Measurements from ENCODE around the gene COL4A3.
"Not testable (repeated sequence)": the region's sequence is repeated elsewhere in the genome, so short reads cannot be mapped to it uniquely, and the experiment has no call there.

Gene COL4A3

GRCh38 chr2:227219312-227220105 lies 55.1 kb downstream of the COL4A3 start:
- DNase-seq = no peak

- DNase-seq = no peak
Measured at GRCh38 chr2:227221120-227221519, 56.7 kb downstream of the COL4A3 start.

- DNase-seq = no peak
Measured at GRCh38 chr2:227222292-227222691, 57.9 kb downstream of the COL4A3 start.

DNA sequence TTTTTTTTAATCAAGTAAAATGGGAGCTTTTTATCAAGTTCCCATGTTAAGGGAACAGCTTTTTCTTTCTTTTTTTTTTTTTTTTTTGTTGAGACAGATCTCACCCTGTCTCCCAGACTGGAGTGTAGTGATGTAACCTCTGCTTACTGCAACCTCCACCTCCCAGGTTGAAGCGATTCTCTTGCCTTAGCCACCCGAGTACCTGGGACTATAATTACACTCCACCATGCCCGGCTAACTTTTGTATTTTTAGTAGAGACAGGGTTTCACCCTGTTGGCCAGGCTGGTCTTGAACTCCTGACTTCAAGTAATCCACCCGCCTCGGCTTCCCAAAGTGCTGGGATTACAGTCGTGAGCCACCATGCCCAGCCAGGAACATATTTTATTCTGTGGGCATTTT lies 61.2 kb downstream of the COL4A3 start:
- not testable (repeated sequence) for DNase-seq

- DNase-seq = no peak
Measured at GRCh38 chr2:227228061-227228667, 63.7 kb downstream of the COL4A3 start.

DNA sequence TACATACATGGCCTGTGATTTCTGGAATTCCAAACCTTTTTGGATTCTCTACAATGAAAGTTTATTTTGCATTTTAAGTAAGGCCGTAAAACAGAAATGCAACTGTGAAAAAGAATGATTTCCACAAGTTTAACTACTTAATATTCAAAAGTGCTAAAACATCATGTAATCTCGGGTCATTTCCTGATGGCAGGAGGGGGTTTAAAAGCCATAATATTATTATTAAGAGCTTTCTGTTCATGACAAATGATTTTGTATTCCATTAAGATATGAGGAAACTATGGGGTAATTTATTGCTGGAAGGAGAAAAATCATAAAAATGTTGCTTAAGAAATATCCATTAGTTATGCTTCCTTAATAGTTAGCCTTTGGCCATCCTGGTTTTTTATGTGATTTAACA lies 65.7 kb downstream of the COL4A3 start:
- no peak for DNase-seq

DNA sequence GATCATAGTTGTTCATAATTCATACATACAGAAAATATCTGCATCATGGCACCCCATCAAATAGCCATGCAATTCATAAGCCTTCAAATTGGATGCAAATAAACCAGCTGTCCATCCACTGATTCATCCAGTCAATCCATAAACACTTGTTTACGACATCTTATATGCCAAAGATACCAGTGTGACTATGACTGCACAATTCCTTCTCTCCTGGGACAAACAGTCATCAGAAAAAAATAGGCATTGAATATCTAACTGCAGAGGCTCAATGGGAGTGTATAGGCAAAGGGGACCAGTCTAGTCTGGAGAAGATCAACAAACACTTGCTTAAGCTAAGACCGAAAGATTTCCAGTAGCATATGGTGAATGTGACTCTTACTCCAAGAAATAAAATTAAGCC lies 70.0 kb downstream of the COL4A3 start:
- no peak for DNase-seq

GRCh38 chr2:227237786-227238185 lies 73.4 kb downstream of the COL4A3 start:
- no peak for DNase-seq

GRCh38 chr2:227238238-227239237 lies 74.1 kb downstream of the COL4A3 start:
- peak; percentile 23 for DNase-seq

- DNase-seq = no peak
Measured at GRCh38 chr2:227241005-227241404, 76.6 kb downstream of the COL4A3 start.

- DNase-seq = peak; percentile 45
Measured at GRCh38 chr2:227248876-227249275, 84.5 kb downstream of the COL4A3 start.

DNA sequence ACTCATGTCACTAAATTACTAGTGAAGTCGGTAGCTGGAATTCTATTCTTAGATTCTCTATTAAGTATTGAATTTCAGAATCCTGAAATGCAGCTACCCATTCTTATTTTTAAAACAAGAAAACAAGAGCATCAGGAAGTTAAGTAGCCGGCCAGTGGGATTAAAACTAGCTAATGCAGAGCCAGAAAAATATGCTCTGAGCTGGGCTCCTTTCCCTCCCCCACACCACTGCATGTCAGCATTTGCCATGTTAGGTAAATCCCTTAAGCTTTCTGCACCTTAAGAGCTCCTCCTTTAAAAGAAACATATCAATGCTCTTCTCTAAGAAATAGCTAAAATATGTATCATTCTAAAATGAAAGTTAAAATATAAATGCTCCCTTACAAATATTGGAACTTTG lies 88.4 kb downstream of the COL4A3 start:
- DNase-seq = no peak

DNA sequence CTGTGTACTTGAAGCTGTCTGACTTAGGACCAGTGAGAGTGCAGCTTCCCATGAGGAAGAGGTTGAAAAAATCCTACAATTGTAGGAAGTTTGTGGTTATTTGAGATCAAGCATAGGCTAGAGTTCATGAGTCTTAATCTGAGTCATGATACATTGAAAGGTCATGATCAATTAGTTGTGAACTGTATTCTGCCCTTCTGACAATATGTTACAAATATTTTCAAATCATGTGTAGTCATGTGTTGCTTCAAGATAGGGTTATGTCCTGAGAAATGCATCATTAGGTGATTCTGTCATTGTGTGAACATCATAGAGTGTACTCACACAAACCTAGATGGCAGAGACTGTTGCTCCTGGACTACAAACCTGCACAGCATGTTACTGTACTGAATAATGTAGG lies 92.2 kb downstream of the COL4A3 start:
- DNase-seq = no peak

- DNase-seq = no peak
Measured at GRCh38 chr2:227257820-227258219, 93.4 kb downstream of the COL4A3 start.

- DNase-seq = no peak
Measured at GRCh38 chr2:227260041-227260440, 95.6 kb downstream of the COL4A3 start.

DNA sequence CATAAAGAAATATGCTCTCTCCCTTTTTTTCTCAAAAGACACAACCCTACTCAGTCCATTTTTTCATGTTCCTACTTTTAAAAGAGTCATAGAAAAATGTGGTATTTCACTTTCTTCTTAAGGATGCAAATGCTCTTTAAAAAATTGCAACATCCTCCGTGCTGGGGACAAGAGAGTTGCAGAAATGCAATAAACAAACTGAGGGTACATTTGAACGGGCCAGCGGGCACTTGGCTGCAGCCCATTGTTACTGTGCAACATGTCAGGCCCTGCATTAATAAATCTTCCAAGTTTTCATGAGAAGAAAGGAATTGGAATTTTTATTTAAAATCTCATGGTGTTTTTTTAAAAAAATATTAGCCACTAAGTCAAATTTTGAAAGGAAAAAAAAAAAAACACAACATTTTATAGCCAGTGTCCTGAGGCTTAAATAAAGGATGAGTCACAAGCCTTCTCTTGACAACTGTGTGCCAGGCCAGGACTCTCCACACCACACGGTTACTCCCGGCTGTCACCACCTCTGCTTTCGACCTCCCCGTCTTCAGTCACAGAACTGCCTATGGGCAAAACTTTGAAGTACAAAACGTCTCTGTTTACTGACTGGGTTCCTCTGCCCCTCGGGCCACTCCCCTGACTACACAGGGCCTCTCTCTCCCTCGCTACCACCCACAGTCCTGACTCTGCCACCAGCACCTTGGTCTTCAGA lies 103.1 kb downstream of the COL4A3 start:
- DNase-seq = no peak

DNA sequence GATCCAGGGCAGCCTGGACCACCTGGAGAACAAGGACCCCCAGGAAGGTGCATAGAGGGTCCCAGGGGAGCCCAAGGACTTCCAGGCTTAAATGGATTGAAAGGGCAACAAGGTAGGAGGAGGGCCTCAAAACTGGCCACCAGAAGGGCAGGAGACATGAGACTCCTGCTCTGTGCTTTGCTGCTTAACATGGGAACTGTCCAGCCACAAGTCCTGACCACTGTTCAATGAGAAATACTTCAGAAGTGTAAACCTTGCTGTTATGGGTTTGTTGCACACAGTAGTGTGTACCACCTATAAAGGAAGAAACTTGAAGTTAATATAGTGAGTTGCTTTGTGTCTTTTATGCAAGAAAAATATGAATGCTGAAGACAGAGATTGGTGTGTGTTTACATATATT lies 116.5 kb downstream of the COL4A3 start:
- DNase-seq = no peak

GRCh38 chr2:227285741-227286236 lies 121.4 kb downstream of the COL4A3 start:
- DNase-seq = no peak

DNA sequence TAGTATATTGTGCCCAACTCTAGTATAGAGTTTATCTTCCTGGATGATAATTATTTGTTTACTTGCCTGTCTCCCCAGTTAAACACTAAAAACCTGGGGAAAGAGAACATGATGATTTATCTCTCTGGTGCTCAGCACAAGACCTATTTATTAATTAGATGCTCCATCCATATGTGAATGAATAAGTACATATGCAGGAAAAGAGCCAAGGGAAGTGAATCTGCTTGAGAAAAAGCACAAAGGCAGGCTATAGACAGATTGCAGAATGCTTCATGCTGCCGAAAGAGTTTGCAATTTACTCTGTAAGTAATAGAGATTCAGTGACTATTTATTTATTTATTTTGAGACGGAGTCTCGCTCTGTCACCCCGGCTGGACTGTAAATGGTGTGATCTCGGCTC lies 123.3 kb downstream of the COL4A3 start:
- no peak for DNase-seq

DNA sequence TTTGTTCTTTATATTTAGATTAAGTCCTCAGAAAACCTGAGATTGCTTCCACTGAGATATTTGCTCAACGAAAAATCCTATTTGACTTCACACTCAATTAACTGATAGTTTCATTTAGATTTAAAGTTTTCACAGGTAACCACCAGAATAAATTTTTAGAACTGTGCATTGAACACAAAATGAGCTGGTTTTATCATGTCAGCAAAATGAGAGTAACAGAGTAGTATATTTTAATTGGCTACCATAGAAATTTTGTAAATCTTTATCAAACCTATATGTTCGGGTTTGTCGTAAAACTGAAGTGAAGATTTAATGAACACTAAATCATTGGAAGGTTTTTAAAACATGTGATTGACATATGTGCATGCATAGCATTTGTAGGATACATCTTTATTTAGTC lies 127.9 kb downstream of the COL4A3 start:
- no peak for DNase-seq

DNA sequence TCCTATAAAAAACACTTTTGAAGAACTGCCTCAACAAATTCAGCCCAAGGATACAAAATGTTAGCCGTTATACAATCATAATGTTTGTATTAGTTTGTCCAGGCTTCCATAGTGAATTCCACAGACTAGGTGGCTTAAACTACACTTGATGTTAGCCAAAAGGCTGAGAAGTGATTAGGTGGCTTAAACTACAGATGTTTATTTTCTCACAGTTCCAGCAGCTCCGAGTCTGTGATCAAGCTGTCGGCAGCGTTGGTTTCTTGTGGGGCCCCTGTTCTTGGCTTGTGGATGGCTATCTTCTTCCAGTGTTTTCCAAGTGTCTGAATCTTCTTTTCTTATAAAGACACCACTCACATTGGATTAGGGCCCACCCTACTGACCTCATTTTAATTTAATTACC lies 129.1 kb downstream of the COL4A3 start:
- DNase-seq = no peak

DNA sequence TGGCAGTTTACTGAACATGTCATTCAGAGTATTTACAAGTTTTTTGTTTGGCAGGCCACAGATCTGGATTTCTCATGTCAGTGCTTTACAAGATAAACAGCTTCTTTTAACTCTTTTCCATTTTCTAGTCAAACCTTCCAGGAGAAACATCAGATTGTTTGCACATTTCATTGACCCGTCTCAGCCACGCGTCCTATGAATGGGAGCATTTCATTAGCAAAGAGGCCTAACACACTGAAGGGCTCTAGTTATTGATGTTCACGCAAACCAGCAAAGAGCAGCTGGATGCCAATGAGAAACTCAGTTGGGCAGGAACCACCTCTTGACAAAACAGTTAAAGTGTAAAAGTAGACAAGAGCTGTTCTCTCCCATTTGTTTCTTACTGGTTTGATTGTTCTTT lies 131.4 kb downstream of the COL4A3 start:
- DNase-seq = no peak

Data from NCI-H2029 treated with DMSO at 0.1 percent for 48 hours (cell line).